HepG2 (cell line): ENCODE measurements around the gene SEMA3F. TPM values are rescaled to one million over a fixed set of nuclear protein-coding genes. Genes with fewer than 3 reads are reported as not detected.

Experiments used
- MTF2 ChIP-seq: sonication (generic); formaldehyde crosslinking; IDR thresholded peaks from 2 replicates; pipeline ENCODE4 v1.5.0; 2020; ENCODE audit warnings: missing genetic modification reagents, borderline replicate concordance
- UBTF ChIP-seq: sonication (generic); formaldehyde crosslinking; IDR thresholded peaks from 2 replicates; pipeline ENCODE4 v1.4.0; 2020; ENCODE audit warnings: mild to moderate bottlenecking, missing genetic modification reagents
- ZBTB20 ChIP-seq: sonication (generic); formaldehyde crosslinking; IDR thresholded peaks from 2 replicates; pipeline ENCODE4 v1.8.1; 2023; ENCODE audit warnings: missing genetic modification reagents, low read depth, mild to moderate bottlenecking, borderline replicate concordance
- ZNF234 ChIP-seq: sonication (generic); formaldehyde crosslinking; conservative IDR thresholded peaks from 2 replicates; pipeline ENCODE4 v1.5.1; 2020; ENCODE audit warnings: mild to moderate bottlenecking, missing genetic modification reagents
- ZNF350 ChIP-seq: sonication (generic); formaldehyde crosslinking; IDR thresholded peaks from 2 replicates; pipeline ENCODE4 v1.4.0; 2020; ENCODE audit warnings: mild to moderate bottlenecking, low read depth, missing genetic modification reagents, borderline replicate concordance
- ZNF589 ChIP-seq: sonication (generic); formaldehyde crosslinking; conservative IDR thresholded peaks from 2 replicates; pipeline ENCODE4 v1.8.0; 2022; ENCODE audit warnings: mild to moderate bottlenecking, moderate library complexity, missing genetic modification reagents
- ZZZ3 ChIP-seq: sonication (generic); formaldehyde crosslinking; IDR thresholded peaks from 2 replicates; pipeline ENCODE4 v1.4.0; 2020; ENCODE audit warnings: missing genetic modification reagents, mild to moderate bottlenecking, borderline replicate concordance
- polyA plus RNA-seq, 8 experiments: library from polyadenylated mRNA; depleted of rRNA in 3 of 8; stranded (reverse) in 7 of 8; unstranded in 1 of 8; fragments of >200 nt; fragmentation: Illumina TruSeq in 4 of 8; extraction: Trizol in 4 of 8; gene quantifications; 2 replicates each; pipeline versions ENCODE4 v1.2.1 to v1.2.3, GENCODE V29; 2011 to 2016; ENCODE audit warnings: low read depth in 4 of 8, missing spikeins in 1 of 8, mixed read lengths in 1 of 8; ENCODE audit not compliant: insufficient read depth in 1 of 8
- total RNA-seq, 5 experiments: library from RNA; depleted of rRNA; stranded (reverse); fragments of >200 nt; fragmentation: Illumina TruSeq; extraction: Trizol; gene quantifications; 2 replicates each; pipeline ENCODE4 v1.2.3, GENCODE V29; 2016; ENCODE audit warnings: low read depth in 1 of 5
- TF ChIP-seq, protein P1 (sequence below): sonication (generic); formaldehyde crosslinking; IDR thresholded peaks from 2 replicates; pipeline ENCODE4 v1.4.0; 2020; ENCODE audit warnings: mild to moderate bottlenecking, low read depth, missing genetic modification reagents
- TF ChIP-seq, protein P2 (sequence below), 2 experiments: sonication (generic) in 1 of 2; formaldehyde crosslinking in 1 of 2; IDR thresholded peaks; 2 replicates each; pipeline versions ENCODE4 v1.4.0 to v1.6.1; 2016 to 2020; ENCODE audit warnings: borderline replicate concordance in 1 of 2, low read depth in 1 of 2, mild to moderate bottlenecking in 1 of 2, missing genetic modification reagents in 1 of 2
- TF ChIP-seq, protein P3 (sequence below): sonication (generic); formaldehyde crosslinking; IDR thresholded peaks from 2 replicates; pipeline ENCODE4 v1.9.0; 2021; ENCODE audit warnings: missing genetic modification reagents, borderline replicate concordance

Gene SEMA3F
- total and polyA plus RNA-seq, 2 of the 13 experiments (the other 11 are each of a cell fraction or from before 2014, with no cell fraction given): 7.6 to 17.2 TPM

DNA sequence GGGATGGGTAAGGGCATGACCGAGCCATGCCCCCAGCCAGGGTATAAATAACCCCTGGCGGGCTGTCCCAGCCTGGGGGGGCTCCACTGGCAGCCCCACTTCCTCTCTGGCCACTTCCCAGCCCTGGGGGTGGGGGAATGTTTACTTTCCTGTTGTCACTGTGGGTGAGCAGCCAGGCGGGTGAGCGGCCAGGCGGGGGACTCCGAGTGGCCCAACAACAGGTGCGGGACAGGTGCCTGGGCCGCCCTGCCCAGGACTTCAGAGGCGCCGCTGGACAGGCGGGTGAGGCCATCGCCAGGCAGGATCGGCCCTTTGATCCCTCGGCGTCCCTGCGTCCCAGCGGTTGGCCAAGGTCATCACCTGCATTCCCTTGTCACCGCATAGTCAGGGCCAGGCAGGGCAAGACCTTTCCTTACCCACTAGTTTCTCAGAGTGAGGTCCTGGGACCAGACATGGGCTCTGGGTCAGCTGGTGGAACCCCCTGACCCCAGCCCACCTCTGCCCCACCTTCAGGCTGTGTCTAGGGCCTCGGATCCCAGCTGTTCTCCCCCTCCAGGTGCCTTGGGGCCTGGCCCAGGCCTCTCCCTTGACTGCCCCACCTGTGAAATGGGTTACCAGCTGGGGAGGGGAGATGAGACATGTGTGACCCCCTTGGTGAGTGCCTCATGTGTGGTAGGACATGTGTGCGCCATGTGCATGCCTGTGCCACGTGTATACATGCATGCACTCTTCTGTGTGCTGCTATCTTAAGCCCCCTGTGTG is 16.6 kb downstream of the SEMA3F start (continued):
- TF ChIP-seq ZBTB20 (CRISPR knock-in tag): peak; percentile 82; the same call in 1 of the 2 replicates
- TF ChIP-seq UBTF: peak; percentile 88
- TF ChIP-seq, protein P1, sequence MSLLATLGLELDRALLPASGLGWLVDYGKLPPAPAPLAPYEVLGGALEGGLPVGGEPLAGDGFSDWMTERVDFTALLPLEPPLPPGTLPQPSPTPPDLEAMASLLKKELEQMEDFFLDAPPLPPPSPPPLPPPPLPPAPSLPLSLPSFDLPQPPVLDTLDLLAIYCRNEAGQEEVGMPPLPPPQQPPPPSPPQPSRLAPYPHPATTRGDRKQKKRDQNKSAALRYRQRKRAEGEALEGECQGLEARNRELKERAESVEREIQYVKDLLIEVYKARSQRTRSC: no peak
- TF ChIP-seq, protein P2, sequence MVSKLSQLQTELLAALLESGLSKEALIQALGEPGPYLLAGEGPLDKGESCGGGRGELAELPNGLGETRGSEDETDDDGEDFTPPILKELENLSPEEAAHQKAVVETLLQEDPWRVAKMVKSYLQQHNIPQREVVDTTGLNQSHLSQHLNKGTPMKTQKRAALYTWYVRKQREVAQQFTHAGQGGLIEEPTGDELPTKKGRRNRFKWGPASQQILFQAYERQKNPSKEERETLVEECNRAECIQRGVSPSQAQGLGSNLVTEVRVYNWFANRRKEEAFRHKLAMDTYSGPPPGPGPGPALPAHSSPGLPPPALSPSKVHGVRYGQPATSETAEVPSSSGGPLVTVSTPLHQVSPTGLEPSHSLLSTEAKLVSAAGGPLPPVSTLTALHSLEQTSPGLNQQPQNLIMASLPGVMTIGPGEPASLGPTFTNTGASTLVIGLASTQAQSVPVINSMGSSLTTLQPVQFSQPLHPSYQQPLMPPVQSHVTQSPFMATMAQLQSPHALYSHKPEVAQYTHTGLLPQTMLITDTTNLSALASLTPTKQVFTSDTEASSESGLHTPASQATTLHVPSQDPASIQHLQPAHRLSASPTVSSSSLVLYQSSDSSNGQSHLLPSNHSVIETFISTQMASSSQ (IDR thresholded peaks at IDR 0.05; ENCODE audit: low read depth): peak; percentile 70
- TF ChIP-seq, protein P2 (CRISPR knock-in tag; IDR thresholded peaks at IDR 0.05; ENCODE audit: borderline replicate concordance): peak; percentile 96
- TF ChIP-seq, protein P3, sequence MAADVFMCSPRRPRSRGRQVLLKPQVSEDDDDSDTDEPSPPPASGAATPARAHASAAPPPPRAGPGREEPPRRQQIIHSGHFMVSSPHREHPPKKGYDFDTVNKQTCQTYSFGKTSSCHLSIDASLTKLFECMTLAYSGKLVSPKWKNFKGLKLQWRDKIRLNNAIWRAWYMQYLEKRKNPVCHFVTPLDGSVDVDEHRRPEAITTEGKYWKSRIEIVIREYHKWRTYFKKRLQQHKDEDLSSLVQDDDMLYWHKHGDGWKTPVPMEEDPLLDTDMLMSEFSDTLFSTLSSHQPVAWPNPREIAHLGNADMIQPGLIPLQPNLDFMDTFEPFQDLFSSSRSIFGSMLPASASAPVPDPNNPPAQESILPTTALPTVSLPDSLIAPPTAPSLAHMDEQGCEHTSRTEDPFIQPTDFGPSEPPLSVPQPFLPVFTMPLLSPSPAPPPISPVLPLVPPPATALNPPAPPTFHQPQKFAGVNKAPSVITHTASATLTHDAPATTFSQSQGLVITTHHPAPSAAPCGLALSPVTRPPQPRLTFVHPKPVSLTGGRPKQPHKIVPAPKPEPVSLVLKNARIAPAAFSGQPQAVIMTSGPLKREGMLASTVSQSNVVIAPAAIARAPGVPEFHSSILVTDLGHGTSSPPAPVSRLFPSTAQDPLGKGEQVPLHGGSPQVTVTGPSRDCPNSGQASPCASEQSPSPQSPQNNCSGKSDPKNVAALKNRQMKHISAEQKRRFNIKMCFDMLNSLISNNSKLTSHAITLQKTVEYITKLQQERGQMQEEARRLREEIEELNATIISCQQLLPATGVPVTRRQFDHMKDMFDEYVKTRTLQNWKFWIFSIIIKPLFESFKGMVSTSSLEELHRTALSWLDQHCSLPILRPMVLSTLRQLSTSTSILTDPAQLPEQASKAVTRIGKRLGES (CRISPR knock-in tag): no peak; the same call in 1 of the 2 replicates
- peak; percentile 76; the same call in 1 of the 2 replicates for TF ChIP-seq ZNF234 (CRISPR knock-in tag)
- peak; percentile 93 for TF ChIP-seq ZNF350 (CRISPR knock-in tag)
- TF ChIP-seq MTF2 (CRISPR knock-in tag): no peak
- peak; percentile 44 for TF ChIP-seq ZZZ3 (CRISPR knock-in tag)
- no peak for TF ChIP-seq ZNF589 (CRISPR knock-in tag)
